ENCODE results near the gene MORN5. TPM values are rescaled to one million over a fixed set of nuclear protein-coding genes. Genes with fewer than 3 reads are reported as not detected.

The MORN5 gene
- total RNA-seq, 1 donor from 2014 or later, result not detected

GRCh38 chr9:122239722-122240121 lies 80.0 kb downstream of the MORN5 start:
- DNase-seq, result no peak

GRCh38 chr9:122244349-122244748 lies 84.6 kb downstream of the MORN5 start:
- DNase-seq, result no peak

- no peak for DNase-seq
Observed at GRCh38 chr9:122246666-122247065, 87.0 kb downstream of the MORN5 start.

- DNase-seq, result peak; percentile 96
Observed at GRCh38 chr9:122248448-122248865, 88.7 kb downstream of the MORN5 start.

Other genes with a start within 250 kb of the MORN5 start
- gene TTLL11, start 66.6 kb upstream of the MORN5 start, total RNA-seq, result 4.3 and 5.3 TPM in 2 replicates
- 40.7 and 48.5 TPM in 2 replicates for gene NDUFA8, start 129 bp upstream of the MORN5 start, total RNA-seq
- 18.1 and 27.4 TPM in 2 replicates for gene LHX6, start 69.0 kb downstream of the MORN5 start, total RNA-seq
- 8.0 and 14.3 TPM in 2 replicates for gene RBM18, start 104.9 kb downstream of the MORN5 start, total RNA-seq
- 45.1 and 65.3 TPM in 2 replicates for gene MRRF, start 105.0 kb downstream of the MORN5 start, total RNA-seq
- 2.7 and 3.6 TPM in 2 replicates for gene PTGS1, start 211.1 kb downstream of the MORN5 start, total RNA-seq

Data from dermis blood vessel endothelial cell (primary cell).